Left forelimb (tissue), 1 donor: ENCODE data around the gene MCMBP.
"Not testable (repeated sequence)": the region's sequence is repeated elsewhere in the genome, so short reads cannot be mapped to it uniquely, and the experiment has no call there.

Experiments
- DNase-seq: peaks from one replicate; pipeline ENCODE4 v3.0.0-alpha.2; 2018; ENCODE audit warnings: low spot score

The MCMBP gene, protein sequence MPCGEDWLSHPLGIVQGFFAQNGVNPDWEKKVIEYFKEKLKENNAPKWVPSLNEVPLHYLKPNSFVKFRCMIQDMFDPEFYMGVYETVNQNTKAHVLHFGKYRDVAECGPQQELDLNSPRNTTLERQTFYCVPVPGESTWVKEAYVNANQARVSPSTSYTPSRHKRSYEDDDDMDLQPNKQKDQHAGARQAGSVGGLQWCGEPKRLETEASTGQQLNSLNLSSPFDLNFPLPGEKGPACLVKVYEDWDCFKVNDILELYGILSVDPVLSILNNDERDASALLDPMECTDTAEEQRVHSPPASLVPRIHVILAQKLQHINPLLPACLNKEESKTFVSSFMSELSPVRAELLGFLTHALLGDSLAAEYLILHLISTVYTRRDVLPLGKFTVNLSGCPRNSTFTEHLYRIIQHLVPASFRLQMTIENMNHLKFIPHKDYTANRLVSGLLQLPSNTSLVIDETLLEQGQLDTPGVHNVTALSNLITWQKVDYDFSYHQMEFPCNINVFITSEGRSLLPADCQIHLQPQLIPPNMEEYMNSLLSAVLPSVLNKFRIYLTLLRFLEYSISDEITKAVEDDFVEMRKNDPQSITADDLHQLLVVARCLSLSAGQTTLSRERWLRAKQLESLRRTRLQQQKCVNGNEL

DNA sequence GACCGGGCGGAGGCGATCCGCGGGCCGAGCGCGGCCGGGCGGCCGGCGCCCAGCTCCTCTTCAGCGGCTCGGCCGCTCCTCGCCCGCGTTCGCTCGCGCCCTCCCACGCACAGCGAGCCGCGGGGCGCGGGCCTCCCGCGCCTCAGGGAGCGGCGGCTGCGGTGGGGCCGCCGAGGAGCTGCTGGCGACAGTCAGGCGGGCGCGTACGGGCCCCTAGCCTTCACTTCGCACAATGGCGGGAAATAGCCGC lies at the start of gene MCMBP:
Gene MCMBP, minus strand, starts transcription at position 234 of the 250 bp plus-strand sequence. CDS start 259 bp downstream, outside the sequence.
- DNase-seq, result no peak

DNA sequence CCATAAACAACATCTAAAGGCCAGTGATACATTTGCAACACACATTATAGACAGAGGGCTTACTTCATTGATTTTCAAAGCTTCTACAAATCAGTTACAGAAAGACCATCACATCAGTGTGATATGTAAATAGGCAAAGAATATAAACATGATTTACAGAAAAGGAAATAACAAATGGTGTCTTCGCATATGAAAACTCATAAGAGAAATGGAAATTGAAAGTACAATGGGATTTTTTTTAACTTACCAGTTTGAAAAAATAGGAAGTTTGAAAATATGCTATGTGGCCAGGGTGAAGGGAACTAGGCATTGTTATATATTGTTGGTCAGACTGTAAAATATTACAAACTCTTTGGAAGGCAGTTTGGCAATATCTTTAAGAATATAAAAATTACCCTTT lies 47.2 kb upstream of the MCMBP start:
- no peak for DNase-seq

- DNase-seq, result no peak
Measured at GRCh38 chr10:119919271-119919670, 46.6 kb upstream of the MCMBP start.

GRCh38 chr10:119917777-119918176 lies 45.1 kb upstream of the MCMBP start:
- no peak for DNase-seq

- DNase-seq, result no peak
Measured at GRCh38 chr10:119910689-119911088, 38.0 kb upstream of the MCMBP start.

DNA sequence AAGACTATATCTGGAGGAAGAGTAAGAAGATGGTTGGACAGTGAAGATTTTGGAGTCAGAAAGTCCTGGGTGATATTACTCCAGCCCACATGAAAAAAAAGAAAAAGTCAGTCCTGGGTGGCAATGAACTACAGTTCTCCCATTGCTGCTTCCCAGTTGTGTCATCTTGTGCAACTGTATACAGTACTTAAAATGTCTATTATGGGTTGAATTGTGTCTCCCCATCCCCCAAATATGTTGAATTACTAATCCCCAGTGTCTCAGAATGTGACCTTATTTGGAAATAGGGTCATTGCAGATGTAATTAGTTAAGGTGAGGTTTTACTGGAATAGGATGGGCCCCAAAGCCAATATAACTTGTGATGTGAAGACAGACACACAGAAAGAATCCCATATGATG lies 35.5 kb upstream of the MCMBP start:
- DNase-seq, result no peak

DNA sequence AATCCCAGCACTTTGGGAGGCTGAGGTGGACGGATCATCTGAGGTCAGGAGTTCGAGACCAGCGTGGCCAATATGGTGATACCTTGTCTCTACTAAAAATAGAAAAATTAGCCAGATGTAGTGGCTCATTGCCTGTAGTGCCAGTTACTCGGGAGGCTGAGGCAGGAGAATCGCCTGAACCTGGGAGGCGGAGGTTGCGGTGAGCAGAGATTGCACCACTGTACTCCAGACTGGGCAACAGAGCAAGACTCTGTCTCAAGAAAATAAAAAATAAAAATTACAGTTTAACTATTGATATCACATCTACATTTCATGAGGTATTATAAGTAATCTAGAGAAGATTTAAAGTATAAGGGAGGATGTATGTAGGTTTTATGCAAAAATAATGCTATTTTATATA lies 35.1 kb upstream of the MCMBP start:
- not testable (repeated sequence) for DNase-seq

GRCh38 chr10:119903946-119904666 lies 31.5 kb upstream of the MCMBP start:
- DNase-seq, result no peak

- no peak for DNase-seq
Measured at GRCh38 chr10:119898577-119898976, 25.9 kb upstream of the MCMBP start.

DNA sequence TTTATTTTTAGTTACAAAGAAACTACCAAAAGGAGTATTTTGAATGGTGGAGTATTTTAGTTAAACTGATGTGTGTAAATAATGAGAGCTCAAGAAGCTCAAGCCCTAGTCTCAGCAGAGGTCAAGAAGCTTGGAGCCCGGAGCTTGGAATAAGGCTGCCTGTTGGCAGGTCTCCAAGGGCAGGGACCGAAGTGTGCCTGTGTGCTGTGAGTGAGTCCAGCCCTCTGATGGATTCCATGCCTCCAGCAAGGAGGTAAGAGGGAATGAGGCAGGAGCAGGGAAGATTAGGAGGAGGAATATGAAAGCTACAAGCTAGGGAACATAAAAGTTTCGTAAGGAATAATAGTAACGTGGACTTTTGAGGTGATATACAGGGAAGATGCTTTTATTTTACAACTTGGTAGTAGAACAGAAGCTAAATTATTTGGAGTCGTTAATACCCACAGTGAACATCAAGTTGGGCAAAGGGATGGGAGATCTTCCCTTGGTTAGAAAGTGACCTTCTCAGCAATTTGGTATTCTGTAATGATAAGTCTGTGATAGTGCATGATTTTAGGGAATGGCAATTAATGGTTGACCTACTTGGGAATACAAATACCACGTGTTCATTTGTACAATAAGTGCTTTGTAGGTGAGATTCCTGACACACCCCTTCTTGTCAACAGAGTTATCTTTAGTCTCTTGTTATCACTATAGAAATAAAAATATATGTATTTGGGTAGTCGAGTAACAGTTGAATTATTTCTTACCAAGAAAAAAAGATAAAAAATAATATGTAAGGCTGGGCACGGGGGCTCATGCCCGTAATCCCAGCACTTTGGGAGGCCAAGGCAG lies 24.5 kb upstream of the MCMBP start:
- DNase-seq, result no peak

DNA sequence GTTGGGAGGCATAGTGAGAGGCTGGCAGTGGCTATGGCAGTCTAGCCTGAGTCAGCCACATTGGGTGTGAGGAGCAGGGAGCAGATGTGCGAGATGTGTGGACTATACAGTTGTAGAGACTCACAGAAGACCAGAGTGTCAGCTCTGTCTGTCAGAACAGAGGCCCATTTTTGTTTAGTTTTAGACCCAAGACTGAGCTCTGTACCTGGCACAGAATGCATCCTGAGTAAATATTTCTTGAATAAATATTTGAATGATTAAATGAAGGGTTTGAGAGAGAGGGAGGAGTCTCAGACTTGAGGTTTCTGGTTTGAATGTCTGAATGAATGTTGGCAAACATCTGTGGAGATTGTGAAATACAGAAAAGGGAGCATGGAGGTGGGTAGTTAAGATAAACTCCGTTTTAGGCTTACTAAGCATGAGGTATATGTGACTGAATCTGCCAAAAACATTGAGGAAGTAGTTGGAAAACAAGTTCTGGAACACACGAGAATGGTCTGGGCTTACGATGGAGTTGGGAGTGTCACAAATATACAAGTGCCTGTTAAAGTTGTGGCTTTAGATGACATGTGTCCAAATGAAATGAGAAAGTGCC lies 23.5 kb upstream of the MCMBP start:
- DNase-seq, result no peak

DNA sequence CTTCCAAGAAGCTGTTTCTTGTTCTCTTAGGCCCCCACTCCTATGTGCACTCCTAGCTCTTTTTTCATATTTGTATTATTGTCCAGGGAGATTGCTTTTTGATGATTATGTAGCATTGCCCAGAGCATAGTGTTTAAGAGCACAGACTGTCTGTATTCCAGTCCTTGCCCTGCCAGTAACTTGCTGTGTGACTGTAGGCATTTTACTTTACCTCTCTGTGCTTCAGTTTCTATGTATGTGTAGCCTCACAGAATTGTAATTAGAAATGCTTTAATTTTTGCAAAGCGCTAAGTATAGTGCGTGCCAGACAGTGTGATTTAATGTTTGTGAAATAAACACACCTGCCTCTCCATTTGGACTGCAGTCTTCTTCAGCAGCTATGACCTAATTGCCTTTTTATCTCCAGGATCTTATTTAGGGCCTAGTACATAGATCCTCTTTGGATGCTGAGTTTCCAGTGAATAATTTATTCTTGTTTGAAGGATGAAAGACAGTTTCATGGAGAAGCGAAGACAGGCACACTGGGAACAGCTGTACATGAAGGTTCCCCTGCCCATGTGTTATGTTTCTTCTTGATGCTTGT lies 21.3 kb upstream of the MCMBP start:
- no peak for DNase-seq

DNA sequence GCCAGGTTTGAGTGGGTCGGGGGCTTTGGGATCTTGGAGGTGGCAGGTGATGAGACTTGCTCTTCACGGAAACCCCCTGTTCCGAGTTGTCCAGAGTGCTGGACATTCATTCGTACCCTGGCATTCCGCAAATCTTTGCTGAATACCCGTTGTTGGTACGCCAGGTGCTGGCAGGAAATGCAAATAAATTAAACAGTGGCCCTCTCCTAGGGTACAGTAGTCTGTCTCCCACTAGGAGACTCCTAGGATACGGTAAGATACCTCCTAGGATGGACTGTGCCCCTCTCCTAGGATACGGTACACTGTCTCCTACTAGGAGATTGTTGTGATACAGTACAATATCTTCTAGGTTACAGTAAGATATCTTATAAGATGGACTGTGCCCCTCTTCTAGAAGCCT lies 20.4 kb upstream of the MCMBP start:
- DNase-seq, result no peak

DNA sequence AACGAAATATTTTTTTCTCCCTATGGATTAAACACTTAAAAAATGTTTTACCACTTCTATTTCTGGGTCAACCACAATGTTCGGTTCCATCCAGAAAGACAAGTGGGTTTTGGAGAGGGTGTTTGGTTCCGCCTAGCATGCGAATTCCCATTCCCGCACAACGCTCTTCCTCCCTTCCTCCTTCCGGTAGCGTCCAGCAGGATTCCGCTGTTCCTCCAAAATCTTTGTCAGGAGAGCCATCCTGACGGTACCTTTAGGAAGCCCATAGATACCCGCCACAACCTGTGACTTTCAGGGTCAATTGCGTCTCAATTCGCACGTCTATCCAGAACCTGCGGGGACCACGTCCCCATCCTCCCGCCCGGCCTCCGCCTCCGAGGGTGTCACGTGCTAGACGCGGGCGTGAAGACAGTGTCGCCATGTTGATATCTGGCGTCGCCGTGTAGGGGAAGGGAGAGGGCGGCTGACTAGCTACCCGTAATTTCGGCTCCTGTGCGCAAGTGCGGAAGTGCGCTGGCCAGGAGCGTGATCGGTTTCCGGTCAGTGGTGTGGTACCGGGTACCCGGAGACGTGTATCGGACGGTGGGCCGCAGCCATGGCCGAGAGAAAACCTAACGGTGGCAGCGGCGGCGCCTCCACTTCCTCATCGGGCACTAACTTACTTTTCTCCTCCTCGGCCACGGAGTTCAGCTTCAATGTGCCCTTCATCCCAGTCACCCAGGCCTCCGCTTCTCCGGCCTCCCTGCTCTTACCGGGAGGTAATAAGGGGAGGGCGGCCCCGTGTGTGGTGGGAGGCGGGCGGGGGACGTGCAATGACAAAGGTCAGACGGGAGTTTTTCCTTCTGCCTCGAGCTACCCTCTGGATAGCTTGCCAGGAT lies 19.8 kb upstream of the MCMBP start, which contains the start of gene SEC23IP:
Gene SEC23IP, plus strand, starts transcription at position 543 of the 878 bp plus-strand sequence. Its CDS starts 53 bp downstream, at position 596.
- peak; percentile 97 for DNase-seq

DNA sequence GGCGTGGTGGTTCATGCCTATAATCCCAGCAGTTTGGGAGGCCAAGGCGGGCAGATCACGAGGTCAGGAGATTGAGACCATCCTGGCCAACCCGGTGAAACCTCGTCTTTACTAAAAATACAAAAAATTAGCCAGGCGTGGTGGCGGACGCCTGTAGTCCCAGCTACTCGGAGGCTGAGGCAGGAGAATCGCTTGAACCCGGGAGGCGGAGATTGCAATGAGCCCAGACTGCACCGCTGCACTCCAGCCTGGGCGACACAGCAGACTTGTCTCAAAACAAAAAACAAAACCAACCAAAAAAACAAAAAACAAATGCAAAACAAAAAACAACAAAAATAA lies 19.2 kb upstream of the MCMBP start:
- not testable (repeated sequence) for DNase-seq

GRCh38 chr10:119890307-119890706 lies 17.7 kb upstream of the MCMBP start:
- DNase-seq, result not testable (repeated sequence)

GRCh38 chr10:119889201-119889600 lies 16.6 kb upstream of the MCMBP start:
- not testable (repeated sequence) for DNase-seq

DNA sequence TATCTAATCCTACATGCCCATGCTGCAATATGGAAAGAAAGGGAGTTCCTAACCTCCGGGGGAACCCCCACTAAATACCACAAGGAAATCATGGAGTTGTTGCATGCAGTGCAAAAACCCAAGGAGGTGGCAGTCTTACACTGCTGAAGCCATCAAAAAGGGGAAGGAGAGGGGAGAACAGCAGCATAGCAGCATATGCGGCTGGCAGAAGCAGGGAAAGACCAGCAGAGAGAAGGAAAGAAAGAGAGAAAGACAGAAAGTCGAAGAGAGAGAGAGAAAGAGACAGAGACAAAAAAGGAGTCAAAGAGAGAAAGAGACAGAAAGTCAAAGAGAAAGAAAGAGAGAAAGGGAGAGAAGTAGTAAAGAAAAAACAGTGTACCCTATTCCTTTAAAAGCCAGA lies 16.1 kb upstream of the MCMBP start:
- DNase-seq, result not testable (repeated sequence)

GRCh38 chr10:119886070-119886469 lies 13.4 kb upstream of the MCMBP start:
- not testable (repeated sequence) for DNase-seq

- DNase-seq, result not testable (repeated sequence)
Measured at GRCh38 chr10:119883901-119884611, 11.4 kb upstream of the MCMBP start.
